Mesenchymal stem cell (in vitro differentiated cells and primary cell): ENCODE results near the gene ARID5A.

Source experiments
- DNase-seq: peaks from one replicate; pipeline ENCODE4 v3.0.0-alpha.2; 2013
- H2AFZ ChIP-seq: one replicate; pipeline ENCODE4 v1.6.1; 2013; ENCODE audit warnings: low read depth, mild to moderate bottlenecking, control low read depth, inconsistent platforms, low read length, moderate library complexity
- H2AK5ac ChIP-seq: 2 replicates; pipeline ENCODE4 v1.6.1; 2013; ENCODE audit warnings: low read length, moderate library complexity, mild to moderate bottlenecking, inconsistent platforms; ENCODE audit not compliant: severe bottlenecking
- H2BK120ac ChIP-seq: one replicate; pipeline ENCODE4 v1.6.1; 2013; ENCODE audit warnings: low read depth, mild to moderate bottlenecking, inconsistent platforms, low read length, moderate library complexity
- H2BK12ac ChIP-seq, 2 experiments: one replicate each; pipeline ENCODE4 v1.6.1; 2013; ENCODE audit warnings: inconsistent platforms in 2 of 2, low read length in 2 of 2, mild to moderate bottlenecking in 2 of 2, moderate library complexity in 2 of 2, control low read depth in 1 of 2
- H2BK15ac ChIP-seq: one replicate; pipeline ENCODE4 v1.6.1; 2013; ENCODE audit warnings: mild to moderate bottlenecking, low read depth, inconsistent platforms; ENCODE audit not compliant: poor library complexity, severe bottlenecking
- H2BK5ac ChIP-seq: 2 replicates; pipeline ENCODE4 v1.6.1; 2013; ENCODE audit warnings: low read depth, mild to moderate bottlenecking, low read length, control low read depth, inconsistent platforms; ENCODE audit not compliant: poor library complexity, severe bottlenecking
- H3K14ac ChIP-seq, 2 experiments: one replicate each; pipeline ENCODE4 v1.6.1; 2013; ENCODE audit warnings: inconsistent platforms in 2 of 2, low read length in 2 of 2, control low read depth in 1 of 2, mild to moderate bottlenecking in 1 of 2, moderate library complexity in 1 of 2
- H3K18ac ChIP-seq, 2 experiments: one replicate each; pipeline ENCODE4 v1.6.1; 2013; ENCODE audit warnings: inconsistent platforms in 2 of 2, low read length in 2 of 2, control low read depth in 1 of 2, low read depth in 1 of 2, mild to moderate bottlenecking in 1 of 2
- H3K23ac ChIP-seq, 2 experiments: one replicate each; pipeline ENCODE4 v1.6.1; 2013; ENCODE audit warnings: inconsistent platforms in 2 of 2, low read length in 2 of 2, mild to moderate bottlenecking in 2 of 2, moderate library complexity in 2 of 2, control low read depth in 1 of 2
- H3K27ac ChIP-seq: 2 replicates; pipeline ENCODE4 v1.5.1; 2013; ENCODE audit warnings: mild to moderate bottlenecking, moderate library complexity, low read length, control low read depth, inconsistent platforms; ENCODE audit not compliant: poor library complexity, severe bottlenecking
- H3K27me3 ChIP-seq, 2 experiments: 2 replicates each; pipeline versions ENCODE4 v1.6.1 to v1.7.0; 2013; ENCODE audit warnings: low read length in 2 of 2, mild to moderate bottlenecking in 2 of 2, moderate library complexity in 2 of 2, control low read depth in 1 of 2, inconsistent platforms in 1 of 2; ENCODE audit not compliant: control insufficient read depth in 1 of 2, insufficient read depth in 1 of 2
- H3K36me3 ChIP-seq, 2 experiments: 2 replicates each; pipeline versions ENCODE4 v1.6.1 to v1.7.0; 2013; ENCODE audit warnings: low read length in 2 of 2, control low read depth in 1 of 2, inconsistent platforms in 1 of 2, low read depth in 1 of 2, mild to moderate bottlenecking in 1 of 2; ENCODE audit not compliant: insufficient read depth in 2 of 2, control insufficient read depth in 1 of 2
- H3K4ac ChIP-seq, 2 experiments: one replicate each; pipeline ENCODE4 v1.6.1; 2013; ENCODE audit warnings: inconsistent platforms in 2 of 2, low read length in 2 of 2, mild to moderate bottlenecking in 2 of 2, moderate library complexity in 2 of 2, control low read depth in 1 of 2, low read depth in 1 of 2
- H3K4me1 ChIP-seq: 2 replicates; pipeline ENCODE4 v1.6.1; 2013; ENCODE audit warnings: low read depth, low read length, control low read depth; ENCODE audit not compliant: control insufficient read depth, insufficient read depth
- H3K4me2 ChIP-seq: 2 replicates; pipeline ENCODE4 v1.6.1; 2013; ENCODE audit warnings: low read length, mild to moderate bottlenecking, inconsistent platforms; ENCODE audit not compliant: poor library complexity, severe bottlenecking
- H3K4me3 ChIP-seq, 2 experiments: 2 replicates each; pipeline versions ENCODE4 v1.5.1 to v1.7.0; 2013; ENCODE audit warnings: low read length in 2 of 2, mild to moderate bottlenecking in 2 of 2, control low read depth in 1 of 2, low read depth in 1 of 2; ENCODE audit not compliant: insufficient read depth in 1 of 2
- H3K79me1 ChIP-seq: replicated peaks from 2 replicates; pipeline ENCODE4 v1.6.1; 2013; ENCODE audit warnings: mild to moderate bottlenecking, control low read depth, low read length, inconsistent platforms; ENCODE audit not compliant: poor library complexity, severe bottlenecking
- H3K9ac ChIP-seq: 2 replicates; pipeline ENCODE4 v1.7.0; 2013; ENCODE audit warnings: mild to moderate bottlenecking, low read length, moderate library complexity
- H3K9me3 ChIP-seq: 2 replicates; pipeline ENCODE4 v1.7.0; 2013; ENCODE audit warnings: mild to moderate bottlenecking, low read length; ENCODE audit not compliant: control insufficient read depth
- H4K8ac ChIP-seq: one replicate; pipeline ENCODE4 v1.6.1; 2013; ENCODE audit warnings: inconsistent platforms, mild to moderate bottlenecking, low read length, moderate library complexity
- H4K91ac ChIP-seq: one replicate; pipeline ENCODE4 v1.6.1; 2013; ENCODE audit warnings: mild to moderate bottlenecking, low read length, inconsistent platforms
- WGBS: methylation state at CpG from one replicate; pipeline ENCODE4 v1.1.7; 2013; ENCODE audit warnings: mixed read lengths; 5-methylcytosine and 5-hydroxymethylcytosine counted together

Gene ARID5A

GRCh38 chr2:96526615-96527285 is 9.8 kb upstream of the ARID5A start:
- H3K18ac ChIP-seq, result peak overlapping the region; percentile 54 to 85
- 84% methylated on average over 29 of the region's 29 CpGs for whole genome bisulfite sequencing

GRCh38 chr2:96527286-96528005 is 9.1 kb upstream of the ARID5A start:
- peak overlapping the region; percentile 87 for H2BK15ac ChIP-seq
- peak overlapping the region; percentile 74 for H3K4me2 ChIP-seq
- no peak overlapping the region for H2BK5ac ChIP-seq
- peak; percentile 51 for DNase-seq
- peaks cover 0 to 26% of the 10 kb centered on the region in 2 experiments for H3K27me3 ChIP-seq
- no peak overlapping the region for H3K27ac ChIP-seq
- H3K9me3 ChIP-seq, result no peaks in the 10 kb centered on the region
- H2AK5ac ChIP-seq, result no peak overlapping the region
- WGBS, result 4% methylated on average over 32 of the region's 51 CpGs
- peak overlapping the region; percentile 54 for H2BK120ac ChIP-seq
- H3K23ac ChIP-seq, result no peak overlapping the region
- H3K4me3 ChIP-seq, result peak overlapping the region; percentile 50 to 68
- H3K36me3 ChIP-seq, result no peaks in the 10 kb centered on the region
- peak overlapping the region; percentile 94 for H4K8ac ChIP-seq
- peak overlapping the region; percentile 78 for H2AFZ ChIP-seq
- peak overlapping the region; percentile 88 for H3K9ac ChIP-seq
- H3K4me1 ChIP-seq, result peaks cover 31% of the 10 kb centered on the region
- no peaks in the 10 kb centered on the region for H3K79me1 ChIP-seq
- peak overlapping the region in 1 of 2 experiments; percentile 60 for H3K4ac ChIP-seq
- H4K91ac ChIP-seq, result peak overlapping the region; percentile 88
- H3K14ac ChIP-seq, result no peak overlapping the region
- H3K18ac ChIP-seq, result peak overlapping the region; percentile 54 to 85
- H2BK12ac ChIP-seq, result peak overlapping the region in 1 of 2 experiments; percentile 38

More at GRCh38 chr2:96526615-96527285, 9.8 kb upstream of the ARID5A start:
- H2AK5ac ChIP-seq, result no peak overlapping the region
- H2AFZ ChIP-seq, result peak overlapping the region; percentile 78
- no peak overlapping the region for H3K14ac ChIP-seq
- no peak overlapping the region for H2BK5ac ChIP-seq
- peaks cover 27% of the 10 kb centered on the region for H3K4me1 ChIP-seq
- H3K27me3 ChIP-seq, result peaks cover 0 to 33% of the 10 kb centered on the region in 2 experiments
- no peak overlapping the region for H3K23ac ChIP-seq
- peak overlapping the region in 1 of 2 experiments; percentile 38 for H2BK12ac ChIP-seq
- H3K27ac ChIP-seq, result no peak overlapping the region
- peak overlapping the region in 1 of 2 experiments; percentile 60 for H3K4ac ChIP-seq
- H3K4me2 ChIP-seq, result peak overlapping the region; percentile 63
- no peaks in the 10 kb centered on the region for H3K9me3 ChIP-seq
- no peak overlapping the region for H2BK120ac ChIP-seq
- H3K36me3 ChIP-seq, result no peaks in the 10 kb centered on the region
- H3K4me3 ChIP-seq, result peak overlapping the region; percentile 50 to 52
- peak overlapping the region; percentile 94 for H4K8ac ChIP-seq
- peak overlapping the region; percentile 88 for H3K9ac ChIP-seq
- H3K79me1 ChIP-seq, result no peaks in the 10 kb centered on the region
- no peak for DNase-seq
- H4K91ac ChIP-seq, result peak overlapping the region; percentile 88
- peak overlapping the region; percentile 87 for H2BK15ac ChIP-seq

- Histone ChIP-seq H3K4me3 (peak overlapping the region in 1 of 2 experiments; percentile 68), H3K23ac (no peak overlapping the region), H3K36me3 (no peaks in the 10 kb centered on the region), H3K14ac (no peak overlapping the region), H3K4me1 (peaks cover 37% of the 10 kb centered on the region), H3K9ac (peak overlapping the region; percentile 81), H3K79me1 (no peaks in the 10 kb centered on the region), H2BK15ac (no peak overlapping the region), H3K4ac (no peak overlapping the region), H3K4me2 (peak overlapping the region; percentile 74), H2AK5ac (no peak overlapping the region), H2AFZ (no peak overlapping the region), H3K27me3 (peaks cover 0 to 19% of the 10 kb centered on the region in 2 experiments), H4K8ac (peak overlapping the region; percentile 19), H4K91ac (no peak overlapping the region), H3K27ac (no peak overlapping the region), H3K18ac (peak overlapping the region in 1 of 2 experiments; percentile 12), H2BK120ac (no peak overlapping the region), H2BK12ac (no peak overlapping the region), H3K9me3 (no peaks in the 10 kb centered on the region), H2BK5ac (no peak overlapping the region)
- WGBS, result 69% methylated on average over 12 of the region's 14 CpGs
- peak; percentile 67 for DNase-seq
Observed at GRCh38 chr2:96528006-96528699, 8.4 kb upstream of the ARID5A start.
